ENCODE results near the gene PRPF38A. TPM values are rescaled to one million over a fixed set of nuclear protein-coding genes. Genes with fewer than 3 reads are reported as not detected.

The PRPF38A gene
- total and polyA plus RNA-seq, 7 experiments from 2014 or later: 34.7 to 98.7 (median 70.2) TPM

- peaks cover 0 to 29% (median under 1%) of the 10 kb centered on the region in 5 donors for H3K36me3 Mint-ChIP-seq
- H3K9me3 Mint-ChIP-seq: no peaks in the 10 kb centered on the region
- no peaks in the 10 kb centered on the region for H3K9me3 ChIP-seq (ENCODE audit: control insufficient read depth in 2 of 3, low read length in 3 of 3)
- no peaks in the 10 kb centered on the region for H3K27me3 ChIP-seq (ENCODE audit: control insufficient read depth in 2 of 2, insufficient read depth in 2 of 2, low read length in 2 of 2)
- no peak overlapping the region for H3K27ac ChIP-seq (ENCODE audit: low read depth, low read length)
- H3K27ac Mint-ChIP-seq: no peak overlapping the region
- no peaks in the 10 kb centered on the region for H3K36me3 ChIP-seq (ENCODE audit: control insufficient read depth in 2 of 3, insufficient read depth in 3 of 3, low read length in 3 of 3)
- DNase-seq: no peak
- H3K4me3 Mint-ChIP-seq: no peak overlapping the region
- ATAC-seq: no peak
- no peaks in the 10 kb centered on the region for H3K4me1 ChIP-seq (ENCODE audit: control insufficient read depth in 2 of 2, insufficient read depth in 2 of 2, low read length in 2 of 2)
- ChIA-PET POLR2A (interaction anchor here (1.0 kb wide), 1 partner anchor 11 kb away, joined by 5 read pairs; the partner anchor contains the start of genes ORC1 and PRPF38A), CTCF (no interaction called here)
- H3K4me1 Mint-ChIP-seq: peaks cover 0 to 13% (median 0%) of the 10 kb centered on the region in 7 donors
- intact Hi-C loops (cut with micrococcal nuclease): no loop called here
- no peak overlapping the region for H3K4me3 ChIP-seq (ENCODE audit: low read length)
- H3K27me3 Mint-ChIP-seq: no peaks in the 10 kb centered on the region
These were observed 11.2 kb upstream of the PRPF38A start for GRCh38 chr1:52393174-52393573.

DNA sequence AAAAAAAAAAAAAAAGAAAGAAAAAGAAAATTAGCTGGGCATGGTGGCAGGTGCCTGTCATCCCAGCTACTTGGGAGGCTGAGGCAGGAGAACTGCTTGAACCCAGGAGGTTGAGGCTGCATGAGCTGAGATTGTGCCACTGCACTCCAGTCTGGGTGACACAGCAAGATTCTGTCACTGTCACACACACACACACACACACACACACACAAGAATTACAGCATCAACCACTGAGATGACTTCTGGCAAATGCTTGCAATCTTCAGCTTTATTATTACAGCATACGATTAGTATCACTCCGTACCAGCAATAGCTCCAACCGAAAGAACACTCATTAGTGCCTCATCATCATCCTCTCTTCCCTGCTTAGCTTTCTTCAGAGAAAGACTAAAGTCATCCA is 4.8 kb upstream of the PRPF38A start:
- Histone ChIP-seq H3K27me3 (ENCODE audit: control insufficient read depth in 2 of 2, insufficient read depth in 2 of 2, low read length in 2 of 2) (no peaks in the 10 kb centered on the region), H3K9me3 (ENCODE audit: control insufficient read depth in 2 of 3, low read length in 3 of 3) (no peaks in the 10 kb centered on the region), H3K27ac (ENCODE audit: low read depth, low read length) (no peak overlapping the region), H3K36me3 (ENCODE audit: control insufficient read depth in 2 of 3, insufficient read depth in 3 of 3, low read length in 3 of 3) (no peaks in the 10 kb centered on the region), H3K4me3 (ENCODE audit: low read length) (no peak overlapping the region), H3K4me1 (ENCODE audit: control insufficient read depth in 2 of 2, insufficient read depth in 2 of 2, low read length in 2 of 2) (no peaks in the 10 kb centered on the region)
- Mint-ChIP-seq H3K36me3 (peaks cover 0 to 34% (median 3%) of the 10 kb centered on the region in 5 donors), H3K4me3 (no peak overlapping the region), H3K9me3 (peaks cover 0 to 3% (median 0%) of the 10 kb centered on the region in 11 donors), H3K27me3 (no peaks in the 10 kb centered on the region), H3K27ac (no peak overlapping the region), H3K4me1 (peaks cover 0 to 48% (median 12%) of the 10 kb centered on the region in 7 donors)
- DNase-seq: no peak
- POLR2A ChIA-PET: no interaction called here
- intact Hi-C loops (cut with micrococcal nuclease): loop anchor here (5.0 to 10.0 kb wide), 4 partner anchors 255 to 1435 kb away; partner anchors contain the start of genes ECHDC2 (in 1 of the 2), FAF1 (in 1 of the 2), OSBPL9 (in 1 of the 2) and SCP2 (in 1 of the 2)
- CTCF ChIA-PET: interaction anchor here (0.7 kb wide), 1 partner anchor 254 kb away, joined by 4 read pairs; no protein-coding TSS in a partner anchor
- ATAC-seq: no peak

DNA sequence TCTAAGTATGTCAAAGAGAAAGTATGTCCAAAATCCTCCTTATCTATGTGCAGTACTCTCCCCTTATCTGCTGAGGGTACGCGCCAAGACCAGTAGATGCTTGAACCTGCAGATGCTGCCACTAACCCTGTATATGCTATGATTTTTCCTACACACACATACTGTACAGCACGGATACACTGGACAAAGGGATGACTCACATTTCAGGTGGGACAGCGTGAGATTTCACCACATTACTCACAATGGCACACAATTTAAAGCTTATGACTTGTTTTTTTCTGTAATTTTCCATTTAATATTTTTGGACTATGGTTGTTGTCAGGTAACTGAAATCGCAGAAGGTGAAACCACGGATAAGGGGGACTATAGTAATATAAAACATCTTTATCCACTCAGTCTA is 4.3 kb upstream of the PRPF38A start:
- peaks cover 0 to 46% (median 17%) of the 10 kb centered on the region in 7 donors for H3K4me1 Mint-ChIP-seq
- H3K27ac Mint-ChIP-seq: peak overlapping the region in 2 of 9 donors; percentile 26 to 36
- intact Hi-C loops (cut with micrococcal nuclease): loop anchor here (5.0 to 10.0 kb wide), 4 partner anchors 255 to 1435 kb away; partner anchors contain the start of genes ECHDC2 (in 1 of the 2), FAF1 (in 1 of the 2), OSBPL9 (in 1 of the 2) and SCP2 (in 1 of the 2)
- Histone ChIP-seq H3K27ac (ENCODE audit: low read depth, low read length) (no peak overlapping the region), H3K9me3 (ENCODE audit: control insufficient read depth in 2 of 3, low read length in 3 of 3) (no peaks in the 10 kb centered on the region), H3K36me3 (ENCODE audit: control insufficient read depth in 2 of 3, insufficient read depth in 3 of 3, low read length in 3 of 3) (no peaks in the 10 kb centered on the region), H3K27me3 (ENCODE audit: control insufficient read depth in 2 of 2, insufficient read depth in 2 of 2, low read length in 2 of 2) (no peaks in the 10 kb centered on the region), H3K4me1 (ENCODE audit: control insufficient read depth in 2 of 2, insufficient read depth in 2 of 2, low read length in 2 of 2) (peaks cover 1 to 2% of the 10 kb centered on the region in 2 donors), H3K4me3 (ENCODE audit: low read length) (no peak overlapping the region)
- DNase-seq (no peak), ATAC-seq (no peak)
- POLR2A ChIA-PET: interaction anchor here (0.6 kb wide), 1 partner anchor 55 kb away, joined by 3 read pairs; no protein-coding TSS in a partner anchor
- CTCF ChIA-PET: interaction anchor here (0.7 kb wide), 1 partner anchor 254 kb away, joined by 4 read pairs; no protein-coding TSS in a partner anchor
- peaks cover 0 to 3% (median 0%) of the 10 kb centered on the region in 11 donors for H3K9me3 Mint-ChIP-seq
- H3K27me3 Mint-ChIP-seq: no peaks in the 10 kb centered on the region
- H3K4me3 Mint-ChIP-seq: no peak overlapping the region
- H3K36me3 Mint-ChIP-seq: peaks cover 0 to 31% (median 3%) of the 10 kb centered on the region in 5 donors

DNA sequence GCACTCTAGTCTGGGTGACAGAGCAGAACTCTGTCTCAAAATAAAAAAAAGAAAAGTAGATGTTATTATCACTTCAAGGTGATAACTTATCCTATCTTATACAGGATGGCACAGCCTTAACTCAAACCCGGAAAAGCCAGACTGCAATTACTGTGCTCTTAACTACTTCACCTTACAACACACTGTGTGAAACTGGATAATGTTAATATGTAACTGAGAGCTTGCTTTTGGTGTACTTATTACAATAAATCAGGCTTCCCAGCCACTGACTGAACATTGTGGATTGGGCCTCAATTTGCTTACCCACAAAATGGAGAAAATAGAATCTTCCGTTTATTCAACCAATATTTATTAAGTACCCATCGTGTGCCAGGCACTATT is 1.6 kb upstream of the PRPF38A start:
- peak overlapping the region; percentile 83 for H3K4me3 ChIP-seq (ENCODE audit: low read length)
- ATAC-seq (no peak), DNase-seq (no peak)
- no peaks in the 10 kb centered on the region for H3K9me3 ChIP-seq (ENCODE audit: control insufficient read depth in 2 of 3, low read length in 3 of 3)
- ChIA-PET CTCF (no interaction called here), POLR2A (interaction anchor here (3.1 to 5.0 kb wide), 3 partner anchors 16 to 36 kb away, joined by 31 to 68 read pairs (median 53); partner anchors contain the start of gene CC2D1B)
- intact Hi-C loops (cut with micrococcal nuclease): loop anchor here (5.0 to 10.0 kb wide), 4 partner anchors 258 to 1438 kb away; partner anchors contain the start of genes ECHDC2 (in 1 of the 2), FAF1 (in 1 of the 2), OSBPL9 (in 1 of the 2) and SCP2 (in 1 of the 2)
- peaks cover 0 to 3% (median 0%) of the 10 kb centered on the region in 11 donors for H3K9me3 Mint-ChIP-seq
- H3K27ac ChIP-seq (ENCODE audit: low read depth, low read length): no peak overlapping the region
- H3K4me1 Mint-ChIP-seq: peaks cover 6 to 55% (median 36%) of the 10 kb centered on the region in 7 donors
- peaks cover 10 to 16% of the 10 kb centered on the region in 2 donors for H3K4me1 ChIP-seq (ENCODE audit: control insufficient read depth in 2 of 2, insufficient read depth in 2 of 2, low read length in 2 of 2)
- H3K27ac Mint-ChIP-seq: peak overlapping the region in 3 of 9 donors; percentile 98 to 99 (median 99)
- H3K27me3 ChIP-seq (ENCODE audit: control insufficient read depth in 2 of 2, insufficient read depth in 2 of 2, low read length in 2 of 2): no peaks in the 10 kb centered on the region
- H3K4me3 Mint-ChIP-seq: peak overlapping the region in 8 of 10 donors; percentile 20 to 100 (median 99)
- H3K36me3 ChIP-seq (ENCODE audit: control insufficient read depth in 2 of 3, insufficient read depth in 3 of 3, low read length in 3 of 3): peaks cover 0 to 12% (median 5%) of the 10 kb centered on the region in 3 experiments
- peaks cover 0 to 31% (median 11%) of the 10 kb centered on the region in 5 donors for H3K36me3 Mint-ChIP-seq
- H3K27me3 Mint-ChIP-seq: no peaks in the 10 kb centered on the region

DNA sequence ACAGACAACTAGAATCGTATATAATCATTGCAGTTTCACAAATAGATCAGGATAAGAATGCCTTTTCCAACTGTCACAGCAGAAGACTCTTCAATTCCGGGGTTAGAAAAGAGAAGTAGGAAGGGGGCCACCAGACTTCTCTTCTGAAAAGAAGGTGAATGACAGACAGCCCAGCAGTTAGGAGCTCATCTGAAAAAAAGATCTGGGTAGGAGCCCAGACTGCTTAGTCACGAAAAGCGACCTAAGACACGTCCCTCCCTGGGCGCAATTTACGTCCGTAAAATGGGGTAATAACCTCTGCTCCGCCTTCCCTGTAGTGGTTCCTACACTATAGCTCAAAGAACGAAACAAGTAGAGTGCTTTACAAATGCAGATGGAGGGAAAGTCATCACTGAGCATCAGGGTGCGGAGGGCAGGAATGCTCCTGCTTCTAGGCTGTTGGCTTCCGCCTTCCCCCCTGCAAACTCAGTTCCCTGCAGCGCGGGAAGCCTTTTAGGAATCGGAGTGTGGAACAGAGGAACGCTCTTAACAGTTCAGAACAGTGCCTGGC is 761 bp upstream of the PRPF38A start:
- Histone ChIP-seq H3K27me3 (ENCODE audit: control insufficient read depth in 2 of 2, insufficient read depth in 2 of 2, low read length in 2 of 2) (no peaks in the 10 kb centered on the region), H3K27ac (ENCODE audit: low read depth, low read length) (peak overlapping the region; percentile 92), H3K4me1 (ENCODE audit: control insufficient read depth in 2 of 2, insufficient read depth in 2 of 2, low read length in 2 of 2) (peaks cover 10 to 16% of the 10 kb centered on the region in 2 donors), H3K4me3 (ENCODE audit: low read length) (peak overlapping the region; percentile 83), H3K36me3 (ENCODE audit: control insufficient read depth in 2 of 3, insufficient read depth in 3 of 3, low read length in 3 of 3) (peaks cover 4 to 18% (median 8%) of the 10 kb centered on the region in 3 experiments), H3K9me3 (ENCODE audit: control insufficient read depth in 2 of 3, low read length in 3 of 3) (no peaks in the 10 kb centered on the region)
- peak overlapping the region; percentile 95 to 100 (median 98) for H3K27ac Mint-ChIP-seq
- H3K4me3 Mint-ChIP-seq: peak overlapping the region; percentile 96 to 100 (median 99)
- intact Hi-C loops (cut with micrococcal nuclease): loop anchor here (1.0 to 10.0 kb wide), 18 partner anchors 21 to 1439 kb away; partner anchors contain the start of genes BTF3L4 (in 2 of the 2), CC2D1B (in 2 of the 2), TUT4 (in 2 of the 2) and CZIB (in 1 of the 2)
- ChIA-PET CTCF (interaction anchor here (0.6 to 1.4 kb wide), 4 partner anchors 20 to 282 kb away, joined by 3 to 6 read pairs (median 4); no protein-coding TSS in a partner anchor), POLR2A (interaction anchor here (0.9 to 5.0 kb wide), 13 partner anchors 10 to 346 kb away, joined by 3 to 68 read pairs (median 8); partner anchors contain the start of genes CC2D1B and TUT4)
- DNase-seq: peak; percentile 13 to 69 (median 38)
- peaks cover 6 to 59% (median 41%) of the 10 kb centered on the region in 7 donors for H3K4me1 Mint-ChIP-seq
- peaks cover under 1 to 35% (median 16%) of the 10 kb centered on the region in 5 donors for H3K36me3 Mint-ChIP-seq
- no peaks in the 10 kb centered on the region for H3K27me3 Mint-ChIP-seq
- peak; percentile 55 for ATAC-seq
- H3K9me3 Mint-ChIP-seq: peaks cover 0 to 3% (median 0%) of the 10 kb centered on the region in 11 donors

GRCh38 chr1:52404975-52405338 is 555 bp downstream of the PRPF38A start:
- H3K4me3 Mint-ChIP-seq: peak overlapping the region; percentile 96 to 100 (median 99)
- no peak for DNase-seq
- H3K9me3 Mint-ChIP-seq: peaks cover 0 to 3% (median 0%) of the 10 kb centered on the region in 11 donors
- Histone ChIP-seq H3K27ac (ENCODE audit: low read depth, low read length) (peak overlapping the region; percentile 92), H3K4me3 (ENCODE audit: low read length) (peak overlapping the region; percentile 83), H3K4me1 (ENCODE audit: control insufficient read depth in 2 of 2, insufficient read depth in 2 of 2, low read length in 2 of 2) (peaks cover 10 to 16% of the 10 kb centered on the region in 2 donors), H3K27me3 (ENCODE audit: control insufficient read depth in 2 of 2, insufficient read depth in 2 of 2, low read length in 2 of 2) (no peaks in the 10 kb centered on the region), H3K9me3 (ENCODE audit: control insufficient read depth in 2 of 3, low read length in 3 of 3) (no peaks in the 10 kb centered on the region), H3K36me3 (ENCODE audit: control insufficient read depth in 2 of 3, insufficient read depth in 3 of 3, low read length in 3 of 3) (peaks cover 13 to 26% (median 15%) of the 10 kb centered on the region in 3 experiments)
- peaks cover 11 to 62% (median 47%) of the 10 kb centered on the region in 7 donors for H3K4me1 Mint-ChIP-seq
- ChIA-PET CTCF (interaction anchor here (0.6 to 0.9 kb wide), 2 partner anchors 19 to 264 kb away, joined by 3 to 5 read pairs; no protein-coding TSS in a partner anchor), POLR2A (interaction anchor here (0.6 to 5.0 kb wide), 14 partner anchors 9 to 527 kb away, joined by 3 to 68 read pairs (median 7); partner anchors contain the start of genes CC2D1B, GPX7 and TUT4)
- intact Hi-C loops (cut with micrococcal nuclease): loop anchor here (1.0 to 10.0 kb wide), 18 partner anchors 19 to 1440 kb away; partner anchors contain the start of genes BTF3L4 (in 2 of the 2), CC2D1B (in 2 of the 2), TUT4 (in 2 of the 2) and CZIB (in 1 of the 2)
- peaks cover 5 to 36% (median 22%) of the 10 kb centered on the region in 5 donors for H3K36me3 Mint-ChIP-seq
- peak overlapping the region; percentile 95 to 100 (median 98) for H3K27ac Mint-ChIP-seq
- ATAC-seq: no peak
- no peaks in the 10 kb centered on the region for H3K27me3 Mint-ChIP-seq
